IMR-90 (cell line): Measurements from ENCODE around the gene ZBP1. TPM values are rescaled to one million over a fixed set of nuclear protein-coding genes. Genes with fewer than 3 reads are reported as not detected.

ENCODE experiments used
- ATAC-seq: fragments of 200-7000 bp; cut with Tn5 transposase; 2 replicates; pipeline ENCODE4 v1.9.1; 2020; ENCODE audit warnings: low read depth, mild to moderate bottlenecking, moderate library complexity
- BruUV-seq: library from RNA; stranded (reverse); fragments of 400-500 nt; replicated peaks from 2 replicates; lab custom pipeline; 2021; lab: Mats Ljungman, UMichigan
- CTCF ChIA-PET: fragments of 300-600 bp; formaldehyde crosslinking; extraction: SDS; loops from one replicate; lab custom pipeline; 2021; ENCODE audit warnings: antibody characterized with exemption; lab: Yijun Ruan, JAX
- POLR2A ChIA-PET: fragments of 300-600 bp; sonication (Branson Sonifier 250); formaldehyde crosslinking; loops from one replicate; lab custom pipeline; 2022; ENCODE audit warnings: antibody characterized with exemption; ENCODE audit not compliant: unreplicated experiment; lab: Charles Lee
- DNase-seq: peaks from one replicate; pipeline ENCODE4 v3.0.0; 2013
- H2AFZ ChIP-seq: replicated peaks from 2 replicates; pipeline ENCODE3; 2013; ENCODE audit warnings: low read length, mild to moderate bottlenecking; ENCODE audit not compliant: poor library complexity
- H2AK5ac ChIP-seq: 2 replicates; pipeline ENCODE4 v1.6.1; 2013; ENCODE audit warnings: low read depth, low read length, inconsistent platforms
- H2AK9ac ChIP-seq: replicated peaks from 2 replicates; pipeline ENCODE3; 2013; ENCODE audit warnings: mild to moderate bottlenecking, low read depth, low read length, moderate library complexity; ENCODE audit not compliant: poor library complexity
- H2BK120ac ChIP-seq: 2 replicates; pipeline ENCODE4 v1.6.1; 2013; ENCODE audit warnings: low read depth, low read length, inconsistent platforms
- H2BK15ac ChIP-seq: 3 replicates; pipeline ENCODE4 v1.6.1; 2013; ENCODE audit warnings: low read depth, low read length, inconsistent platforms
- H2BK20ac ChIP-seq: 2 replicates; pipeline ENCODE4 v1.6.1; 2013; ENCODE audit warnings: low read depth, mild to moderate bottlenecking, inconsistent platforms, low read length, moderate library complexity
- H2BK5ac ChIP-seq: 2 replicates; pipeline ENCODE4 v1.6.1; 2013; ENCODE audit warnings: mild to moderate bottlenecking, low read depth, low read length, inconsistent platforms; ENCODE audit not compliant: poor library complexity, severe bottlenecking
- H3K14ac ChIP-seq: replicated peaks from 2 replicates; pipeline ENCODE4 v1.6.1; 2013; ENCODE audit warnings: low read depth, low read length, inconsistent platforms
- H3K18ac ChIP-seq: 2 replicates; pipeline ENCODE4 v1.6.1; 2013; ENCODE audit warnings: low read depth, low read length, control low read depth
- H3K23ac ChIP-seq: 2 replicates; pipeline ENCODE4 v1.6.1; 2013; ENCODE audit warnings: low read depth, low read length, inconsistent platforms
- H3K27ac ChIP-seq: 2 replicates; pipeline ENCODE4 v1.5.1; 2013; ENCODE audit warnings: mild to moderate bottlenecking, control low read depth, low read length; ENCODE audit not compliant: insufficient read depth
- H3K27me3 ChIP-seq: 2 replicates; pipeline ENCODE4 v1.6.1; 2013; ENCODE audit warnings: low read length; ENCODE audit not compliant: control insufficient read depth, insufficient read depth
- H3K36me3 ChIP-seq: 2 replicates; pipeline ENCODE4 v1.6.1; 2013; ENCODE audit warnings: low read length, mixed read lengths; ENCODE audit not compliant: control insufficient read depth, insufficient read depth
- H3K4ac ChIP-seq: 2 replicates; pipeline ENCODE4 v1.6.1; 2013; ENCODE audit warnings: low read depth, low read length, inconsistent platforms
- H3K4me1 ChIP-seq: 2 replicates; pipeline ENCODE4 v1.6.1; 2013; ENCODE audit warnings: low read length, mixed read lengths; ENCODE audit not compliant: control insufficient read depth, insufficient read depth
- H3K4me2 ChIP-seq: 2 replicates; pipeline ENCODE4 v1.6.1; 2013; ENCODE audit warnings: low read depth, mild to moderate bottlenecking, control low read depth, low read length, moderate library complexity
- H3K4me3 ChIP-seq: 2 replicates; pipeline ENCODE4 v1.5.1; 2013; ENCODE audit warnings: low read depth, mild to moderate bottlenecking, control low read depth, low read length, moderate library complexity; ENCODE audit not compliant: insufficient read depth
- H3K56ac ChIP-seq: 2 replicates; pipeline ENCODE4 v1.6.1; 2013; ENCODE audit warnings: low read length, inconsistent platforms; ENCODE audit not compliant: insufficient read depth; ENCODE audit errors: extremely low read depth
- H3K79me1 ChIP-seq, 2 experiments: 2 replicates each; pipeline ENCODE4 v1.6.1; 2013; ENCODE audit warnings: low read length in 2 of 2, inconsistent platforms in 1 of 2, low read depth in 1 of 2
- H3K9ac ChIP-seq: 2 replicates; pipeline ENCODE4 v1.6.1; 2013; ENCODE audit warnings: low read depth, low read length, control low read depth
- H3K9me1 ChIP-seq: 2 replicates; pipeline ENCODE4 v1.6.1; 2013; ENCODE audit warnings: low read length, inconsistent platforms; ENCODE audit not compliant: insufficient read depth
- H3K9me3 ChIP-seq: 2 replicates; pipeline ENCODE4 v1.6.1; 2013; ENCODE audit warnings: low read length; ENCODE audit not compliant: control insufficient read depth, insufficient read depth
- H4K20me1 ChIP-seq: 2 replicates; pipeline ENCODE4 v1.6.1; 2013; ENCODE audit warnings: low read length, inconsistent platforms; ENCODE audit not compliant: insufficient read depth
- H4K5ac ChIP-seq: 2 replicates; pipeline ENCODE4 v1.6.1; 2013; ENCODE audit warnings: mild to moderate bottlenecking, low read depth, low read length, control low read depth
- H4K8ac ChIP-seq, 2 experiments: 2 replicates each; pipeline ENCODE4 v1.6.1; 2013; ENCODE audit warnings: low read depth in 2 of 2, low read length in 2 of 2, control low read depth in 1 of 2, inconsistent platforms in 1 of 2
- H4K91ac ChIP-seq: 2 replicates; pipeline ENCODE4 v1.6.1; 2013; ENCODE audit warnings: low read depth, low read length, inconsistent platforms; ENCODE audit not compliant: insufficient read depth
- BHLHE40 ChIP-seq: fragments of 150-350 bp; IDR thresholded peaks from 2 replicates; pipeline ENCODE4 v1.6.1; 2016; ENCODE audit warnings: mild to moderate bottlenecking, low read depth, low read length
- CHD1 ChIP-seq: IDR thresholded peaks from 2 replicates; pipeline ENCODE4 v1.6.1; 2012; ENCODE audit warnings: low read depth, low read length, improper control_type of control experiment
- FOS ChIP-seq: fragments of 150-350 bp; IDR thresholded peaks from 2 replicates; pipeline ENCODE4 v1.6.1; 2016; ENCODE audit warnings: low read depth, low read length
- MAFK ChIP-seq: IDR thresholded peaks from 2 replicates; pipeline ENCODE4 v1.6.1; 2012; ENCODE audit warnings: low read depth, low read length, improper control_type of control experiment
- MXI1 ChIP-seq: IDR thresholded peaks from 2 replicates; pipeline ENCODE4 v1.6.1; 2012; ENCODE audit warnings: low read depth, mild to moderate bottlenecking, low read length, moderate library complexity, borderline replicate concordance
- POLR2A ChIP-seq: IDR thresholded peaks from 2 replicates; pipeline ENCODE4 v1.6.1; 2012; ENCODE audit warnings: mild to moderate bottlenecking, low read depth, low read length
- RAD21 ChIP-seq: IDR thresholded peaks from 2 replicates; pipeline ENCODE4 v1.6.1; 2012; ENCODE audit warnings: low read length, improper control_type of control experiment
- RCOR1 ChIP-seq: IDR thresholded peaks from 2 replicates; pipeline ENCODE4 v1.6.1; 2012; ENCODE audit warnings: mild to moderate bottlenecking, low read length, improper control_type of control experiment; ENCODE audit not compliant: insufficient replicate concordance
- SMC3 ChIP-seq: fragments of 150-350 bp; IDR thresholded peaks from 2 replicates; pipeline ENCODE4 v1.6.1; 2016; ENCODE audit warnings: low read depth, mild to moderate bottlenecking, antibody characterized with exemption, low read length, moderate library complexity
- WGBS, 2 experiments: methylation state at CpG; one replicate each; pipeline versions ENCODE4 v1.1.5 to v1.1.7; 2013; ENCODE audit warnings: missing lambda C conversion rate in 2 of 2; ENCODE audit not compliant: insufficient read length in 1 of 2; ENCODE audit errors: extremely low coverage in 2 of 2; 5-methylcytosine and 5-hydroxymethylcytosine counted together
- dilution Hi-C: fragments of 300-500 bp; cut with HindIII; formaldehyde crosslinking; loops from one replicate; pipeline ENCODE4 v1.14.3; 2018; ENCODE audit warnings: low sequenced_read_pairs; ENCODE audit not compliant: unreplicated experiment
- in situ Hi-C: fragments of 300-500 bp; cut with MboI; formaldehyde crosslinking; loops from 3 replicates; pipeline ENCODE4 v1.14.3; 2019; ENCODE audit warnings: low sequenced_read_pairs, inconsistent platforms, mixed read lengths
- intact Hi-C: fragments of 100-400 bp; cut with micrococcal nuclease; formaldehyde crosslinking; loops from 2 replicates; pipeline ENCODE4 v1.10.0; 2022
- polyA plus RNA-seq, 3 experiments: library from polyadenylated mRNA; depleted of rRNA; stranded (reverse); fragments of >200 nt; gene quantifications; 2 replicates each; pipeline ENCODE4 v1.2.3, GENCODE V29; 2012; ENCODE audit warnings: low replicate concordance in 1 of 3
- total RNA-seq: library from RNA; depleted of rRNA; stranded (reverse); fragments of >200 nt; gene quantifications from 2 replicates; pipeline ENCODE4 v1.2.3, GENCODE V29; 2012
- TF ChIP-seq, protein P1 (sequence below): fragments of 150-350 bp; IDR thresholded peaks from 2 replicates; pipeline ENCODE4 v1.6.1; 2016; ENCODE audit warnings: low read depth, mild to moderate bottlenecking, low read length, moderate library complexity, borderline replicate concordance
- TF ChIP-seq, protein P2 (sequence below): fragments of 150-350 bp; IDR thresholded peaks from 2 replicates; pipeline ENCODE4 v1.6.1; 2017; ENCODE audit warnings: mild to moderate bottlenecking, antibody characterized with exemption, low read length, low read depth

The ZBP1 gene
- total and polyA plus RNA-seq, 2 of the 4 experiments (the other 2 are of a cell fraction): not detected

- TF ChIP-seq BHLHE40: no peak
- TF ChIP-seq, protein P1, sequence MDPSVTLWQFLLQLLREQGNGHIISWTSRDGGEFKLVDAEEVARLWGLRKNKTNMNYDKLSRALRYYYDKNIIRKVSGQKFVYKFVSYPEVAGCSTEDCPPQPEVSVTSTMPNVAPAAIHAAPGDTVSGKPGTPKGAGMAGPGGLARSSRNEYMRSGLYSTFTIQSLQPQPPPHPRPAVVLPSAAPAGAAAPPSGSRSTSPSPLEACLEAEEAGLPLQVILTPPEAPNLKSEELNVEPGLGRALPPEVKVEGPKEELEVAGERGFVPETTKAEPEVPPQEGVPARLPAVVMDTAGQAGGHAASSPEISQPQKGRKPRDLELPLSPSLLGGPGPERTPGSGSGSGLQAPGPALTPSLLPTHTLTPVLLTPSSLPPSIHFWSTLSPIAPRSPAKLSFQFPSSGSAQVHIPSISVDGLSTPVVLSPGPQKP: no peak
- no peak for TF ChIP-seq MXI1
- TF ChIP-seq RAD21: no peak
- TF ChIP-seq FOS: no peak
- TF ChIP-seq POLR2A: no peak
- TF ChIP-seq CHD1: no peak
- TF ChIP-seq MAFK: no peak
- TF ChIP-seq SMC3: no peak
- TF ChIP-seq RCOR1: no peak
- TF ChIP-seq, protein P2, sequence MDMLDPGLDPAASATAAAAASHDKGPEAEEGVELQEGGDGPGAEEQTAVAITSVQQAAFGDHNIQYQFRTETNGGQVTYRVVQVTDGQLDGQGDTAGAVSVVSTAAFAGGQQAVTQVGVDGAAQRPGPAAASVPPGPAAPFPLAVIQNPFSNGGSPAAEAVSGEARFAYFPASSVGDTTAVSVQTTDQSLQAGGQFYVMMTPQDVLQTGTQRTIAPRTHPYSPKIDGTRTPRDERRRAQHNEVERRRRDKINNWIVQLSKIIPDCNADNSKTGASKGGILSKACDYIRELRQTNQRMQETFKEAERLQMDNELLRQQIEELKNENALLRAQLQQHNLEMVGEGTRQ: no peak
- no peaks in the 10 kb centered on the region for H3K36me3 ChIP-seq
- no peak overlapping the region for H2BK20ac ChIP-seq
- no peak overlapping the region for H2AK5ac ChIP-seq
- no peaks in the 10 kb centered on the region for H3K9me3 ChIP-seq
- no peaks in the 10 kb centered on the region for H3K79me1 ChIP-seq
- no peak overlapping the region for H2BK120ac ChIP-seq
- no peak overlapping the region for H4K8ac ChIP-seq
- dilution Hi-C loops: no loop called here
- intact Hi-C loops: no loop called here
- POLR2A ChIA-PET: no interaction called here
- H3K27me3 ChIP-seq: peaks cover 9% of the 10 kb centered on the region
- H3K4me1 ChIP-seq: no peaks in the 10 kb centered on the region
- no peak overlapping the region for H2BK5ac ChIP-seq
- CTCF ChIA-PET: no interaction called here
- no peak overlapping the region for H3K4me2 ChIP-seq
- no peaks in the 10 kb centered on the region for H3K9me1 ChIP-seq
- no peak overlapping the region for H2BK15ac ChIP-seq
- ATAC-seq (no peak), DNase-seq (no peak)
- no peak overlapping the region for H3K14ac ChIP-seq
- H4K5ac ChIP-seq: no peak overlapping the region
- no peak overlapping the region for H3K4ac ChIP-seq
- H3K18ac ChIP-seq: no peak overlapping the region
- no TSS peak for BruUV-seq
- no peak overlapping the region for H2AK9ac ChIP-seq
- H3K23ac ChIP-seq: no peak overlapping the region
- no peak overlapping the region for H3K4me3 ChIP-seq
- H3K9ac ChIP-seq: no peak overlapping the region
- H2AFZ ChIP-seq: no peak overlapping the region
- WGBS, 2 experiments: 80% methylated on average over 1 of the region's 8 CpGs; no CpG with 5 or more reads in 1 of the 2 experiments
- H4K91ac ChIP-seq: no peak overlapping the region
- in situ Hi-C loops: loop anchor here (10.0 kb wide), 1 partner anchor 575 kb away; no protein-coding TSS in a partner anchor
- no peak overlapping the region for H3K56ac ChIP-seq
- H3K27ac ChIP-seq: no peak overlapping the region
- no peaks in the 10 kb centered on the region for H4K20me1 ChIP-seq
These were observed 10.4 kb downstream of the ZBP1 start for GRCh38 chr20:57609842-57610167.
